EH (cell line): ENCODE measurements around the gene PPP2R5E.
A peak's percentile ranks its signal among the peaks of the same experiment; 100 is the strongest.
"Not testable (repeated sequence)": the region's sequence is repeated elsewhere in the genome, so short reads cannot be mapped to it uniquely, and the experiment has no call there.

ENCODE experiments used
- DNase-seq: peaks from one replicate; pipeline ENCODE4 v3.0.0-alpha.2; 2015; ENCODE audit warnings: low read depth

Gene PPP2R5E

DNA sequence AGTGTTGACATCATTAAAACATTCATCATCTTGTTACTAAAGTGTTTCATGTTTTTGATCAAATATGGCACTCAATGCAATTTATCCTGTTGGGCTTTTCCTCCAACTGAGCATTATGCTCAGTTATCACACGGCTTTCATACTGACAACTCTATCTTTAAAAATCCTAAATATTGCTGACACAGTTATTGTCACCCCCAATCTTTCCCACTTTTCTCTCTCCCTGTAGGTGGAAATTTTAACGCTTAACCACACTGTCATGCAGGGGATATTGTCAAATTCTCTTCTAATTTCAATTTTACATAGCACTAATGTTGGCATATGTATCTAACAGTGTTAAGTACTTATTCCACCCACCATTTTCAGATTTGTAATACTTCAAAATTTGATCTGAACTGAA lies 164.7 kb downstream of the PPP2R5E start:
- no peak for DNase-seq

DNA sequence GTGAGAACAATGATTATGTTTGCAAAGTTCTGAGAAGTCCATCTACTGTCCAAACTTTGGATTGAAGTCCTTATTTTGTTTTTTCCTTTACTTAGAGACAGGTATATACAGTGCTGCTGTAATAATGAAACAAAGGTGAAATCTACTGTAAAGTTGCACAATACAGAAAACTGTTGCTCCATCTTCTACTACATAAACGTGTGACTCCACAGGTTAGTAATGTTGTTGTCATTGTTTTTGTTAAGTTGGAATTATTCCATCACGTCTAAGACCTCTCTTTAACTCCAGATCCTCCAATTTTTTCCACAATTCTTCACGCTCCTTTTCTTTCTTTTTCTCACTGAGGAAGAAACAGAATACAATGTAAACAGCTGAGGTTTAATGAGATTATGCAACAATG lies 167.4 kb downstream of the PPP2R5E start:
- DNase-seq = no peak

DNA sequence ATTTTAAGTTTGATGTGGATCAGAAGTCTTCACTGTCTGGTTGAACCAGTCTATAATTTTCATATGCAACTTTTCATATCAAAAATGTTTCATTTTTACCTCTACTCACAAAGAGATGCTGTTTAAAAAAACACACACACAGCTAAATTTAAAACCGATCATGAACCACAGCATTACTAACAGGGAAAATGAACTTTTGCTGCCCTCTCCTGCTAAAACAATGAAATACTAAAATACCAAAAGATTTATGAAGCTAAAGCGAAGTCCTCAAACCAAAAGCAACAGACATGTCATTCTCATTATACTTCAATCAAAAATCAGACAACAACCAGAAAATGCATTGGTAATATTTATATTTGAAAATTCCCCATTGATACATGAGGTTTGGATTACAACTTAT lies 171.6 kb downstream of the PPP2R5E start:
- not testable (repeated sequence) for DNase-seq

- no peak for DNase-seq
Measured at GRCh38 chr14:63371033-63371432, 172.1 kb downstream of the PPP2R5E start.

DNA sequence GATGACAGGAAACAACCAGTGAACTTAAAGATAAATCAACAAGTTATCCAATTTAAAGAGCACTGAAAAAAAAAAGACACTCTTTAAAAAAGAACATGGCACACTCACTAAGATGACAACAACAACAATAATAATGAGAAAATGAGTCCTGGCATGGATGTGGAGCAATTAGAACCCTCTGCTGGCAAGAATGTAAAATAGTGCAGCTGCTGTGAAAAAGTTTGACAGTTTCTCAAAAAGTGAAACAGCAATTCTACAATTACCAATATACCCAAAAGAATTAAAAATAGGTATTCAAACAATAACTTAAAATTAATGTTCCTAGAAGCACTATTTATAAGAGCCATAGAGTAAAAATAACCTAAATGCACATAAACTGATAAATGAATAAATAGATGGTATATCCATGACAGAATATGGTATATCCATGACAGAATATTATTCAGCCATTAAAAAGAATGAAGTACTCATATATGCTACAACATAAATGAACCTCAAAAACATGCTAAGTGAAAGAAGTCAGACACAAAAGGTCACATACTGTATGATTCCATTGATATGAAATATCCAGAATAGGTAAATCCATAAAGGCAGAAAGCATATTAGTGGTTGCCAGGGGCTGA lies 175.3 kb downstream of the PPP2R5E start:
- no peak for DNase-seq

DNA sequence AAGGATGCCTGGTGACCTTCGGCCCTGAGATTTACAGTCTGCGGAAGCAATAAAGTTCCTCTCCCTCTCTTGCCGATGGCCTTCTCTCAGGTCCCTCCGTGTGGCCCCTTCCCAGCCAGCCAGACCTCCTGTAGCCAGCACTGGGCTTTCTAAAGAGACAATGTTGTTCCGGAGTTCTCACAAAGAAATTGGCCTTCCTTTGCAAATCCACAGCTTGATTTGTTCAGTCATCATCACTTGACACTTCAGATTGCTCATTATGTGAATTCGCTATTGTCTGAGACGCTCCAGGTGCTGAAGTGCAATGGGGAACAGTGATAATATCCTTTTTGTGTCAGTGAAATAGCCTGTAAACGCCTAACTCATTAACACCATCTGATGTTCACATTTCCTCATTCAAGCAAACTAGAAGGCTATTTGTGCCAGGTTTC lies 180.8 kb downstream of the PPP2R5E start:
- DNase-seq = no peak

DNA sequence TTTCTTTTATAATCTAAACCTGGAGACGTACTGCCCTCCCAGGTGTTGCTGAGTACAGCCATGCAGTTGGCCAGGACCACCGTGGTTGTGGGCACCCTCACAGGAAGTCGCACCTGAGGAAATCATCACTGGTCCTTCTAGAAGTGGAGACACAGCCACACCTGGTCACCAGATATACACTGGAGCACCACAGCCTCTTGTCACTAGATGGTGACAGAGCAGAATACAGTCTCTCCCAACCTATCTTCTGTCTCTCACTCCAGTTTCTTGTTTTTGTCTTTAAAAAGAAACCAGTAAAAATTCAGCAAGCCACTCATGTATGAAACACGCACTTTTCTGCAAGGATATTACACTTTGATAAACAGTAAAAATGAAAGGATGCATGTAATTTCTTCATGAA lies 181.4 kb downstream of the PPP2R5E start:
- no peak for DNase-seq

GRCh38 chr14:63357841-63358240 lies 185.3 kb downstream of the PPP2R5E start:
- DNase-seq = no peak

- DNase-seq = no peak
Measured at GRCh38 chr14:63345826-63346225, 197.4 kb downstream of the PPP2R5E start.

DNA sequence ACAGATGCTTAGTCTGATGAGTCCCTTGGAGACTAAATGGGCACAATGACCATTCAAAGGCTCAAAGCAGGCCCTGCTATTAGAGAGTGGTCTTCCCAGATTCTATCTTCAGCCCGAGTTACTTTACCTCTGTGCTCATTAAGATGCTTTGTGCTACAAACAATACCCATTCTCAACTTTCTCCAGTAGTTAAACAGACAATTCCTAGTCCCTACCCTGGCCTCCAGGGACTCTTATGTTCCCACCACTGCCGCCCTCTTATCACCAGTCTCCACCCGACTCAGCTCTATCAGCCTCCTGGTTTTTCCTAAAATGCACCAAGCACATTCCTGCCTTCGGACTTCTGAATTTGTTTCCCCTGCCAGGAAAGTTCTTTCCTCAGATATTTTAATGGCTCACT lies 198.8 kb downstream of the PPP2R5E start:
- no peak for DNase-seq

- peak; percentile 11 for DNase-seq
Measured at GRCh38 chr14:63343878-63344277, 199.3 kb downstream of the PPP2R5E start.

GRCh38 chr14:63342371-63342770 lies 200.8 kb downstream of the PPP2R5E start:
- DNase-seq = no peak

DNA sequence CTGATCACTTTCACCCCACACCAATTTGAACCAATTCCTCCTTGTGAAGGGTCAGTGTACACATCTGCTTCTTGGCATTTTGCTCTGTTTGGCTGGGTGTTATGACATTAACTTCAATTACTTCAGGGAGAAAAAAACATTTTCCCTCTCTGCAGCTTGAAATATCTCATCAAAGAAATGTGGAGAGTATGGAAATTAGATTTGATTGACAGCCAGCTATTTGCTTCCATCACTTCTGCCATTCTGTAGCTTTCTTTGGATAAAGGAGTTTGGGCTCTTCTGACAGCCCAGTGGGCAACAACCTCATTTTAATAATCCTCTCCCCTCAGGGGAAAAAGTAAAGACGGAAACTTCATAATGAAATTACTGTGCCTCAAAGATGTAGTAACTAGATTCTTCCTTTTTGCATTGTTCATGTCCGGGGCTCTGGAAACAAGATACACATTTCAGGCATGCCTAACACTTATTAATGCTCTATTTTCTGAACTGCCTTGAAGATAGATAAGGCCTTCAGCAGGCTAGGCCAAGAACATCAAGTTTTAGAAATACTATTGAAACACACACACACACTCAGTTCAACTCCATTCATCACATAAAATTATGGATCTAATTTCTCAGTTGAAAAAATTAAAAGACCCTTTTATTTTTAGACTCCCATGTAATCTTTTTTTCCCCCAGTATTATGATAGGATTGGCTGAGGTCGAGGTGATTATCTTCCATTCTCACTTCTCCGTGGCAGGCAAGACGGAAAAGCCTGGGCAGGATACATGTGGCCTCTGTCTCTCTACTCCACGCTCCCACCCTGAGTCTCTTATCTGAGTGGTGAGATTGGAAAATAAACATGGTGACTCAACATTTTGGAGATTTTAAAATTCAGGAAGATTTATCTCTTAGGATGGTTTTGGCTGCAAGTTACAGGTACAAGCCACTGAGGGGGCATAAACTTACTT lies 214.1 kb downstream of the PPP2R5E start:
- DNase-seq = no peak

DNA sequence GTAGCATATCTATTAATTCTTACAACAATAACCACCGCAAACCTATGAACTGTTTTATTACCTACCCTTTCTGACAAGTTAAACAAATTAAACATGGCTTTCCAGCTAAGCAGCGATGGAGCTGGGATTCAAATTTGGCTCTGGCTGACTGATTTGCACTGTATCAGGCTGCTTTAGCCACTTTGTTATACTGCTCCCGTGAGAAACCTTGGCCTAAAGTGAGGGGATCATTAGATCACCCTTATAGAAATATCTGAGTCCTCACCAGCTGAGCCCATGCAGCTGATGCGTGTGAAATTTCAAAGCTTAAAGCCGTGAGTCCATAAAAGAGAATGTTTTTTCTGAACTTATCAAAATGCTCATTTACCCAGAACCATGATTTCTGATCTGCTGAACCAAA lies 216.3 kb downstream of the PPP2R5E start:
- DNase-seq = no peak

- no peak for DNase-seq
Measured at GRCh38 chr14:63322897-63323573, 220.1 kb downstream of the PPP2R5E start.

DNA sequence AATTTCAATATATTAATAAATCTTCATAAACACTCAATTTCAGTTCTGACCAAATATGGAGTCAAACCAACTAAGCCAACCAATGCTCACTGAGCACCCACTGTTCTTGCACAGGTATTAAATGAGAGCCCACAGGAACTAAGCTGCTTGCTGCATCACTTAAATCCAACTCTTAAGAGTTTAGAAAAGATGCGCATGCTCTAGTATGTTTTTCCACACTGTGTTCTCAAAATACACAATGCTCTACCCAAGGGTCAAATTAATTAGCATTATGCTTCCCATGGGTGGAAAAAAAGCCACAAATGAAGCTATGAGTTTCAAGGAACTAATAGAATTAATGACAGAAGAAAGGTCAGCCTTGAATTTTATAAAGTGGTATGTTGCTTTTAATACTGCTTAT lies 220.7 kb downstream of the PPP2R5E start:
- DNase-seq = no peak
